Measurements from ENCODE around the gene CSNK2A2.

The CSNK2A2 gene

GRCh38 chr16:58198022-58198683, at the start of gene CSNK2A2:
CSNK2A2 (minus strand) TSS chr16:58198106; CDS start chr16:58197736, 370 bp downstream.
- peak; percentile 32 to 65 (median 51) for DNase-seq (ENCODE audit: low read depth in 4 of 4, low spot score in 1 of 4)

GRCh38 chr16:58243528-58244004, 45.7 kb upstream of the CSNK2A2 start:
- DNase-seq (ENCODE audit: low read depth in 4 of 4, low spot score in 1 of 4) = no peak

- DNase-seq (ENCODE audit: low read depth in 4 of 4, low spot score in 1 of 4) = no peak
Observed at GRCh38 chr16:58236831-58237230, 38.9 kb upstream of the CSNK2A2 start.

GRCh38 chr16:58236231-58236690, 38.4 kb upstream of the CSNK2A2 start:
- DNase-seq (ENCODE audit: low read depth in 4 of 4, low spot score in 1 of 4) = peak; percentile 29 to 66 (median 56)

GRCh38 chr16:58235663-58236062, 37.8 kb upstream of the CSNK2A2 start:
- DNase-seq (ENCODE audit: low read depth in 4 of 4, low spot score in 1 of 4) = no peak

- no peak for DNase-seq (ENCODE audit: low read depth in 4 of 4, low spot score in 1 of 4)
Observed at GRCh38 chr16:58234831-58235595, 37.1 kb upstream of the CSNK2A2 start.

GRCh38 chr16:58230259-58230658, 32.4 kb upstream of the CSNK2A2 start:
- no peak for DNase-seq (ENCODE audit: low read depth in 4 of 4, low spot score in 1 of 4)

- no peak for DNase-seq (ENCODE audit: low read depth in 4 of 4, low spot score in 1 of 4)
Observed at GRCh38 chr16:58226790-58227189, 28.9 kb upstream of the CSNK2A2 start.

- no peak for DNase-seq (ENCODE audit: low read depth in 4 of 4, low spot score in 1 of 4)
Observed at GRCh38 chr16:58225965-58226602, 28.2 kb upstream of the CSNK2A2 start.

GRCh38 chr16:58222532-58223316, 24.8 kb upstream of the CSNK2A2 start:
- DNase-seq (ENCODE audit: low read depth in 4 of 4, low spot score in 1 of 4) = no peak

- DNase-seq (ENCODE audit: low read depth in 4 of 4, low spot score in 1 of 4) = no peak
Observed at GRCh38 chr16:58219432-58219831, 21.5 kb upstream of the CSNK2A2 start.

- DNase-seq (ENCODE audit: low read depth in 4 of 4, low spot score in 1 of 4) = no peak
Observed at GRCh38 chr16:58218786-58219185, 20.9 kb upstream of the CSNK2A2 start.

- no peak for DNase-seq (ENCODE audit: low read depth in 4 of 4, low spot score in 1 of 4)
Observed at GRCh38 chr16:58217311-58217925, 19.5 kb upstream of the CSNK2A2 start.

- DNase-seq (ENCODE audit: low read depth in 4 of 4, low spot score in 1 of 4) = no peak
Observed at GRCh38 chr16:58212824-58213655, 15.1 kb upstream of the CSNK2A2 start.

GRCh38 chr16:58211846-58212245, 13.9 kb upstream of the CSNK2A2 start:
- DNase-seq (ENCODE audit: low read depth in 4 of 4, low spot score in 1 of 4) = no peak

GRCh38 chr16:58211245-58211644, 13.3 kb upstream of the CSNK2A2 start:
- DNase-seq (ENCODE audit: low read depth in 4 of 4, low spot score in 1 of 4) = no peak

GRCh38 chr16:58205276-58206036, 7.5 kb upstream of the CSNK2A2 start:
- DNase-seq (ENCODE audit: low read depth in 4 of 4, low spot score in 1 of 4) = no peak

GRCh38 chr16:58201163-58201562, 3.3 kb upstream of the CSNK2A2 start:
- no peak for DNase-seq (ENCODE audit: low read depth in 4 of 4, low spot score in 1 of 4)

All from stimulated activated CD4-positive, alpha-beta T cell treated with anti-CD3 and anti-CD28 coated beads, Interleukin-1b, Interleukin-23, amount 100 ng/mL, for 24 hours (primary cell).